Thyroid gland (tissue), 4 donors: ENCODE results near the gene ANKRD55.

ENCODE experiments used
- CTCF ChIP-seq, 6 experiments: fragments of 200-600 bp in 3 of 6; fragments of 450-650 bp in 3 of 6; sonication (generic) in 3 of 6; IDR thresholded peaks; one replicate each; pipeline ENCODE4 v1.5.1; 2016 to 2019; ENCODE audit warnings: antibody characterized with exemption in 6 of 6, mild to moderate bottlenecking in 2 of 6, inconsistent platforms in 1 of 6, moderate library complexity in 1 of 6
- POLR2A ChIP-seq, 2 donors: fragments of 450-650 bp; IDR thresholded peaks; one replicate each; pipeline ENCODE4 v1.6.1; 2017; ENCODE audit warnings: antibody characterized with exemption in 2 of 2, mild to moderate bottlenecking in 2 of 2, moderate library complexity in 1 of 2

- TF ChIP-seq CTCF (IDR thresholded peaks at IDR 0.05) (no peak), POLR2A (IDR thresholded peaks at IDR 0.05) (no peak)
These were observed 139.2 kb downstream of the ANKRD55 start for GRCh38 chr5:56093970-56094369.
